IMR-90 (cell line): ENCODE results near the gene AAMP. TPM values are rescaled to one million over a fixed set of nuclear protein-coding genes. Genes with fewer than 3 reads are reported as not detected.

Experiments used
- ATAC-seq: fragments of 200-7000 bp; cut with Tn5 transposase; 2 replicates; pipeline ENCODE4 v1.9.1; 2020; ENCODE audit warnings: low read depth, mild to moderate bottlenecking, moderate library complexity
- BruUV-seq: library from RNA; stranded (reverse); fragments of 400-500 nt; replicated peaks from 2 replicates; lab custom pipeline; 2021; lab: Mats Ljungman, UMichigan
- CTCF ChIA-PET: fragments of 300-600 bp; formaldehyde crosslinking; extraction: SDS; loops from one replicate; lab custom pipeline; 2021; ENCODE audit warnings: antibody characterized with exemption; lab: Yijun Ruan, JAX
- POLR2A ChIA-PET: fragments of 300-600 bp; sonication (Branson Sonifier 250); formaldehyde crosslinking; loops from one replicate; lab custom pipeline; 2022; ENCODE audit warnings: antibody characterized with exemption; ENCODE audit not compliant: unreplicated experiment; lab: Charles Lee
- DNase-seq: peaks from one replicate; pipeline ENCODE4 v3.0.0; 2013
- H2AFZ ChIP-seq: replicated peaks from 2 replicates; pipeline ENCODE3; 2013; ENCODE audit warnings: low read length, mild to moderate bottlenecking; ENCODE audit not compliant: poor library complexity
- H2AK5ac ChIP-seq: 2 replicates; pipeline ENCODE4 v1.6.1; 2013; ENCODE audit warnings: low read depth, low read length, inconsistent platforms
- H2AK9ac ChIP-seq: replicated peaks from 2 replicates; pipeline ENCODE3; 2013; ENCODE audit warnings: mild to moderate bottlenecking, low read depth, low read length, moderate library complexity; ENCODE audit not compliant: poor library complexity
- H2BK120ac ChIP-seq: 2 replicates; pipeline ENCODE4 v1.6.1; 2013; ENCODE audit warnings: low read depth, low read length, inconsistent platforms
- H2BK15ac ChIP-seq: 3 replicates; pipeline ENCODE4 v1.6.1; 2013; ENCODE audit warnings: low read depth, low read length, inconsistent platforms
- H2BK20ac ChIP-seq: 2 replicates; pipeline ENCODE4 v1.6.1; 2013; ENCODE audit warnings: low read depth, mild to moderate bottlenecking, inconsistent platforms, low read length, moderate library complexity
- H2BK5ac ChIP-seq: 2 replicates; pipeline ENCODE4 v1.6.1; 2013; ENCODE audit warnings: mild to moderate bottlenecking, low read depth, low read length, inconsistent platforms; ENCODE audit not compliant: poor library complexity, severe bottlenecking
- H3K14ac ChIP-seq: replicated peaks from 2 replicates; pipeline ENCODE4 v1.6.1; 2013; ENCODE audit warnings: low read depth, low read length, inconsistent platforms
- H3K18ac ChIP-seq: 2 replicates; pipeline ENCODE4 v1.6.1; 2013; ENCODE audit warnings: low read depth, low read length, control low read depth
- H3K23ac ChIP-seq: 2 replicates; pipeline ENCODE4 v1.6.1; 2013; ENCODE audit warnings: low read depth, low read length, inconsistent platforms
- H3K27ac ChIP-seq: 2 replicates; pipeline ENCODE4 v1.5.1; 2013; ENCODE audit warnings: mild to moderate bottlenecking, control low read depth, low read length; ENCODE audit not compliant: insufficient read depth
- H3K27me3 ChIP-seq: 2 replicates; pipeline ENCODE4 v1.6.1; 2013; ENCODE audit warnings: low read length; ENCODE audit not compliant: control insufficient read depth, insufficient read depth
- H3K36me3 ChIP-seq: 2 replicates; pipeline ENCODE4 v1.6.1; 2013; ENCODE audit warnings: low read length, mixed read lengths; ENCODE audit not compliant: control insufficient read depth, insufficient read depth
- H3K4ac ChIP-seq: 2 replicates; pipeline ENCODE4 v1.6.1; 2013; ENCODE audit warnings: low read depth, low read length, inconsistent platforms
- H3K4me1 ChIP-seq: 2 replicates; pipeline ENCODE4 v1.6.1; 2013; ENCODE audit warnings: low read length, mixed read lengths; ENCODE audit not compliant: control insufficient read depth, insufficient read depth
- H3K4me2 ChIP-seq: 2 replicates; pipeline ENCODE4 v1.6.1; 2013; ENCODE audit warnings: low read depth, mild to moderate bottlenecking, control low read depth, low read length, moderate library complexity
- H3K4me3 ChIP-seq: 2 replicates; pipeline ENCODE4 v1.5.1; 2013; ENCODE audit warnings: low read depth, mild to moderate bottlenecking, control low read depth, low read length, moderate library complexity; ENCODE audit not compliant: insufficient read depth
- H3K56ac ChIP-seq: 2 replicates; pipeline ENCODE4 v1.6.1; 2013; ENCODE audit warnings: low read length, inconsistent platforms; ENCODE audit not compliant: insufficient read depth; ENCODE audit errors: extremely low read depth
- H3K79me1 ChIP-seq, 2 experiments: 2 replicates each; pipeline ENCODE4 v1.6.1; 2013; ENCODE audit warnings: low read length in 2 of 2, inconsistent platforms in 1 of 2, low read depth in 1 of 2
- H3K9ac ChIP-seq: 2 replicates; pipeline ENCODE4 v1.6.1; 2013; ENCODE audit warnings: low read depth, low read length, control low read depth
- H3K9me1 ChIP-seq: 2 replicates; pipeline ENCODE4 v1.6.1; 2013; ENCODE audit warnings: low read length, inconsistent platforms; ENCODE audit not compliant: insufficient read depth
- H3K9me3 ChIP-seq: 2 replicates; pipeline ENCODE4 v1.6.1; 2013; ENCODE audit warnings: low read length; ENCODE audit not compliant: control insufficient read depth, insufficient read depth
- H4K20me1 ChIP-seq: 2 replicates; pipeline ENCODE4 v1.6.1; 2013; ENCODE audit warnings: low read length, inconsistent platforms; ENCODE audit not compliant: insufficient read depth
- H4K5ac ChIP-seq: 2 replicates; pipeline ENCODE4 v1.6.1; 2013; ENCODE audit warnings: mild to moderate bottlenecking, low read depth, low read length, control low read depth
- H4K8ac ChIP-seq, 2 experiments: 2 replicates each; pipeline ENCODE4 v1.6.1; 2013; ENCODE audit warnings: low read depth in 2 of 2, low read length in 2 of 2, control low read depth in 1 of 2, inconsistent platforms in 1 of 2
- H4K91ac ChIP-seq: 2 replicates; pipeline ENCODE4 v1.6.1; 2013; ENCODE audit warnings: low read depth, low read length, inconsistent platforms; ENCODE audit not compliant: insufficient read depth
- BHLHE40 ChIP-seq: fragments of 150-350 bp; IDR thresholded peaks from 2 replicates; pipeline ENCODE4 v1.6.1; 2016; ENCODE audit warnings: mild to moderate bottlenecking, low read depth, low read length
- CEBPB ChIP-seq: IDR thresholded peaks from 2 replicates; pipeline ENCODE4 v1.6.1; 2012; ENCODE audit warnings: low read depth, low read length, improper control_type of control experiment
- CHD1 ChIP-seq: IDR thresholded peaks from 2 replicates; pipeline ENCODE4 v1.6.1; 2012; ENCODE audit warnings: low read depth, low read length, improper control_type of control experiment
- CTCF ChIP-seq: conservative IDR thresholded peaks from 2 replicates; pipeline ENCODE4 v1.5.1; 2012; ENCODE audit warnings: mild to moderate bottlenecking, low read depth, low read length, improper control_type of control experiment
- ELK1 ChIP-seq: fragments of 150-350 bp; IDR thresholded peaks from 2 replicates; pipeline ENCODE4 v1.6.1; 2016; ENCODE audit warnings: low read depth, mild to moderate bottlenecking, low read length, moderate library complexity, borderline replicate concordance
- MAFK ChIP-seq: IDR thresholded peaks from 2 replicates; pipeline ENCODE4 v1.6.1; 2012; ENCODE audit warnings: low read depth, low read length, improper control_type of control experiment
- MAZ ChIP-seq: IDR thresholded peaks from 2 replicates; pipeline ENCODE4 v1.6.1; 2012; ENCODE audit warnings: low read depth, mild to moderate bottlenecking, low read length, improper control_type of control experiment, moderate library complexity, borderline replicate concordance
- RFX5 ChIP-seq: IDR thresholded peaks from 2 replicates; pipeline ENCODE4 v1.8.0; 2012; ENCODE audit warnings: low read depth, mild to moderate bottlenecking, low read length, moderate library complexity
- SMC3 ChIP-seq: fragments of 150-350 bp; IDR thresholded peaks from 2 replicates; pipeline ENCODE4 v1.6.1; 2016; ENCODE audit warnings: low read depth, mild to moderate bottlenecking, antibody characterized with exemption, low read length, moderate library complexity
- WGBS, 2 experiments: methylation state at CpG; one replicate each; pipeline versions ENCODE4 v1.1.5 to v1.1.7; 2013; ENCODE audit warnings: missing lambda C conversion rate in 2 of 2; ENCODE audit not compliant: insufficient read length in 1 of 2; ENCODE audit errors: extremely low coverage in 2 of 2; 5-methylcytosine and 5-hydroxymethylcytosine counted together
- dilution Hi-C: fragments of 300-500 bp; cut with HindIII; formaldehyde crosslinking; loops from one replicate; pipeline ENCODE4 v1.14.3; 2018; ENCODE audit warnings: low sequenced_read_pairs; ENCODE audit not compliant: unreplicated experiment
- in situ Hi-C: fragments of 300-500 bp; cut with MboI; formaldehyde crosslinking; loops from 3 replicates; pipeline ENCODE4 v1.14.3; 2019; ENCODE audit warnings: low sequenced_read_pairs, inconsistent platforms, mixed read lengths
- intact Hi-C: fragments of 100-400 bp; cut with micrococcal nuclease; formaldehyde crosslinking; loops from 2 replicates; pipeline ENCODE4 v1.10.0; 2022
- polyA plus RNA-seq, 3 experiments: library from polyadenylated mRNA; depleted of rRNA; stranded (reverse); fragments of >200 nt; gene quantifications; 2 replicates each; pipeline ENCODE4 v1.2.3, GENCODE V29; 2012; ENCODE audit warnings: low replicate concordance in 1 of 3
- total RNA-seq: library from RNA; depleted of rRNA; stranded (reverse); fragments of >200 nt; gene quantifications from 2 replicates; pipeline ENCODE4 v1.2.3, GENCODE V29; 2012

AAMP gene
- total and polyA plus RNA-seq, 2 of the 4 experiments (the other 2 are of a cell fraction) = 104 to 112 TPM

GRCh38 chr2:218298314-218298875 is 28.5 kb upstream of the AAMP start:
- intact Hi-C loops (no loop called here), dilution Hi-C loops (no loop called here), in situ Hi-C loops (no loop called here)
- CTCF ChIA-PET = interaction anchor here (1.1 to 1.3 kb wide), 2 partner anchors 28 to 58 kb away, joined by 3 read pairs; partner anchors contain the start of genes CATIP and PNKD
- H4K8ac ChIP-seq = peak overlapping the region; percentile 89 to 95; a peak in 3 of 4 replicates
- BruUV-seq = no TSS peak
- no peak overlapping the region for H3K9ac ChIP-seq
- H2AFZ ChIP-seq = peak overlapping the region; percentile 93
- peaks cover 5% of the 10 kb centered on the region for H3K9me1 ChIP-seq
- peak overlapping the region; percentile 99; the same call in 2 of the 3 replicates for H2BK15ac ChIP-seq
- peak overlapping the region; percentile 53; the same call in 1 of the 2 replicates for H3K18ac ChIP-seq
- H2BK5ac ChIP-seq = peak overlapping the region; percentile 88
- peak overlapping the region; percentile 96; the same call in 1 of the 2 replicates for H2AK5ac ChIP-seq
- H2BK20ac ChIP-seq = peak overlapping the region; percentile 23; the same call in 1 of the 2 replicates
- H4K20me1 ChIP-seq = no peaks in the 10 kb centered on the region
- no peaks in the 10 kb centered on the region for H3K9me3 ChIP-seq
- H3K27ac ChIP-seq = no peak overlapping the region
- no peak overlapping the region for H3K23ac ChIP-seq
- DNase-seq = no peak
- 58% methylated on average over 4 of the region's 6 CpGs; no CpG with 5 or more reads in 1 of the 2 experiments for WGBS, 2 experiments
- H2BK120ac ChIP-seq = peak overlapping the region; percentile 87
- H3K4ac ChIP-seq = peak overlapping the region; percentile 96
- H3K4me1 ChIP-seq = peaks cover 4% of the 10 kb centered on the region; the same call in 1 of the 2 replicates
- TF ChIP-seq CEBPB (no peak), MAZ (no peak), BHLHE40 (no peak), CTCF (no peak), SMC3 (no peak), CHD1 (no peak), ELK1 (no peak), RFX5 (no peak), MAFK (no peak)
- ATAC-seq = no peak
- H3K4me3 ChIP-seq = no peak overlapping the region
- no peak overlapping the region for H3K56ac ChIP-seq
- H3K36me3 ChIP-seq = no peaks in the 10 kb centered on the region
- POLR2A ChIA-PET = interaction anchor here (0.6 kb wide), 1 partner anchor 71 kb away, joined by 3 read pairs; no protein-coding TSS in a partner anchor
- H3K4me2 ChIP-seq = no peak overlapping the region
- H2AK9ac ChIP-seq = peak overlapping the region; percentile 91
- H3K14ac ChIP-seq = peak overlapping the region; percentile 79
- H3K27me3 ChIP-seq = no peaks in the 10 kb centered on the region
- peak overlapping the region; percentile 31 for H4K91ac ChIP-seq
- H3K79me1 ChIP-seq = no peaks in the 10 kb centered on the region
- peak overlapping the region; percentile 43; the same call in 1 of the 2 replicates for H4K5ac ChIP-seq
